NCI-H2107 (cell line): ENCODE data around the gene MYRIP.

Experiments
- DNase-seq: peaks from one replicate; lab custom pipeline; 2025; lab: John Stamatoyannopoulos, UW

Gene MYRIP

DNA sequence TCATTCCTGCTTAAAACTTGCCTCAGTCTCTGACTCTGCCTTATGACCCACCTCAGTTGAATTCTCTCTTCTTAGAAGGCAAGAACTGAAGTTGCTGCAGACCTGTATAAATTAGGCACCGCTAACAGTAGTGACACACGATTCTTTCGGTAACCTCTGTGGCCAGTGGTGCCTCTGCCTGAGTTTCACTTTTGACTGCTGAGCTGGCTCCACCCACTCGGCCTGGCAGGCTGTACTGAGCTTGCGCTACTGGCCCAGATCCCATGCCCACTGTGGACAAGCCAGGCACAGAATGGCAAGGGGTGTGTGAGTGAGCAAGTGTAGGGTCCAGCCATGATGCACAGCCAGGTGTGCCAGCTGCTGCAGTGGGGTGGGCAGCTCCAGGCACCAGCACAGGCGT, 481.0 kb downstream of the MYRIP start:
- DNase-seq = no peak

DNA sequence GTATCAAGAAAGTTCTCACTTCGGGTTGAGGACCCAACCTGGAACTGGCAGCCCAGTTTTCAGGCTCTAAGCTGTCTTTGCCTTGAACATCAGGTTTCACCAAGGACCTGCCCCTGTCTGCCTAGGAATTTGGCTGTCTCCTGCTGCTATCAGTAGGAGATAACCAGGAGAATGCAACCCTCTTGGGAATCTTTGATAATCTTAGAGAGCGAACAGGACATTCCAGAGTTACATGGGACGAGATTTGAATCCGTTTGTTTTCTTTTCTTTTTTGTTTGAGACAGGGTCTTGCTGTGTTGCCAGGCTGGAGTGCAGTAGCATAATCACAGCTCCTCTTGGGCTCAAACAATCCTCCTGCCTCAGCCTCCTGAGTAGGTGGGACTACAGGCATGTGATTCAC, 482.1 kb downstream of the MYRIP start:
- no peak for DNase-seq

DNA sequence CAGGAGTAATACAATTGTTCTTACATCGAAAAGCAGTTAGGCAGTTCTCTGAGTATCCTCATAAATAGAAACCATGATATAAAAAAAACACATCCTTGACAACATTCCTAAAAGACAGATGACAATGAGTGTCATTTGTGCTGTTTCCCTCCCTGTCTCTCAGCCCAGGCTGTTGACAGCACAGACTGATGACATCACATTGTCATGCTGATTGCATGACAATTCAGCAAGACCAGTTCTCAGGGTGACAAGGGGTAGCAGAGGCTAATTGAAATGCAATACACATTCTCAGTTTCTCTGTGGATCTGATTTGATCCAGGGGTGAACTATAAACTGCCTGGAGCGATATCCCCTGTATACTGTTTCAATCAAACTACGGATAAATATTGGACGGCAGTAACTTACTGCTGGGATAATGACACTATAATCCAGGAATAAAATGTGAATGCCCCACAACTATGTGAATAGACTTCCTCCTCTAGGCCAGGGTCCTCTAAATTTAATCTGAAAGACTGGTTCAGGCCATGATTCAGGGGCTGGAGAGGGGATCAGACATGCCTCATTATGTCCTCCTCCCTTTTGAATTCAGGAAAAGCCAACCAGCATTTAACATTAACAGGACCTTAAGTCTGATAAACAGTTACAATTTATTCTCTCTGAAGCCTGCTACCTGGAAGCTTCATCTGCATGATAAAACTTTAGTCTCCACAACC, 483.4 kb downstream of the MYRIP start:
- DNase-seq = no peak

DNA sequence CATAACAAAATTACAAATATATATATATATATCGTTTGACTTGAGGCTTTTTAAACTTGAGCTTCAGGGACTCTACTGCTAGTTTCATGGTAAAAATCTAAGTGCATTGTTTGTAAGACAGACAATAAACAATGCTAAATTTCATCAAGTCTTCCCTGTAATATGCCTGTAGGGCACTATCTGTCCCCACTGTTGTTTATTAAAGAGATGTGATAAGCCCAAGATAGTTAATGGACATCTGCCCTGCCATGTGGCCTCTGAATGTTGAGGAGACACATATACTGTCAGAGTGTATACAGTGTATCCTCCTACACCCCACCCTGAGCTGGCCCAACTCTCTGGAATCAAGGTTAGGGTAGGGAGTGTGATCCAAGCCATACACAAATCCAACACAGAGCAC, 485.0 kb downstream of the MYRIP start:
- no peak for DNase-seq

DNA sequence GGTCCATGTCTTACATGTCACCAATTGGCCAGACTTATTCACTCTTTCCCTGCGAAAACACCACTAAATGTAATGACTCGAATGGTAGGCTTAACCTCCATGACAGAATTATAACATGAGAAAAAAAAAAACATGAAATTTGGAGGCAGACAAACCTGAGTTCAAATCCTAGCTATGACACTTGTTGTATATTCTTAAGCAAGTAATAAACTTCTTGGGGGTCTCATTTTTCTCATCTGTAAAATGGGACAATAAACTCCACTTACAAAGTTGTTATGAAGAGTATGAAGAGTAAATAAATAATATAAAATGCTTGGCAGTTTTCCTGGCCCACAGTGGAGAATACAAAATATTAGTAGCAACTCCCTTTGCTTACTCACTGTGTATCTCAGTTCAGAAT, 488.7 kb downstream of the MYRIP start:
- no peak for DNase-seq

DNA sequence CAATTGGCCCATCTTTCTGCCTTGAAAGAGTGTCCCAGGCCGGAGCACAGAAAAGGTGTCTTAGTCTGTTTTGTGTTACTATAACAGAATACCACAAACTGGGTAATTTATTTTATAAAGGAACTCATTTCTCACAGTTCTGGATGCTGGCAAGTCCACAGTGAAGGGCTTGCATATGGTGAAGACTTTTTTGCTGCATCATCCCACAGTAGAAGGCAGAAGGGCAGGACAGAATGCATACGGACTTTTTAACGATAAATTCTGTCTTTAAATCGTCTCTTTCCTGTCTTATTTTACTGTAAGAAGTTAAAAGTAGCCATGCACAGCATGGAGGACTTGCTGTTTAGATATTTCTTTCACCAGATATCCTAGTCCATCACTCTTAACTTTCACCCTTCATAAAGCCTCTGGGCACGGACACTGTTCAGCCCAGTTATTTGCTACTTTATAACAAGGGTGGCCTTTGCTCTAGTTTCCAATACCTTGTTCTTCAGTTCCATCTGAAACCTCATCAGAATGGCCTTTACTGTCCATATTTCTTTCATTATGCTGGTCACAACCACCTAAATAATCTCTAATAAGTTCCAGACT, 489.8 kb downstream of the MYRIP start:
- no peak for DNase-seq

DNA sequence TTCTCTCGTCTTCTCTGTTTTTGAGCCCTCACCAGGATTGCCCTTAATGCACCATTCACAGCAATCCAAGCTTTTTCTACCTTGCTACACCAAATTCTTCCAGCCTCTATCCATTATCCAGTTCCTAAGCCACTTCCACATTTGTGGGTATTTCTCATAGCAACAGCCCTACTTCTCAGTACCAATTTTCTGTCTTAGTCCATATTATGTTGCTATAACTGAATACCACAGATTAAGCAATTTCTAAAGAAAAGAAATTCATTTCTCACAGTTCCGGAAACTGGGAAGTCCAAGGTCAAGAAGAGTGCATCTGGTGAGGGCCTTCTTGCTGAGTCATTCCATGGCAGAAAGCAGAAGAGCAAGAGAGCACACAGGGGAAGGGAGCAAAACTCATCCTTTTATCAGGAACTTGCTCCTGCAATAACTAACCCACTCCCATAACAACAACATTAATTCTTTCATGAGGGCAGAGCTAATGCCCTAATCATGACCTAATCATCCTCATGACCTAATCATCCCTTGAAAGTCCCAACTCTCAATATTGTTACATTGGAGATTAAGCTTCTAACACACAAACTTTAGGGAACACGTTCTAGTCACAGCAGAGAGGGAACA, 490.4 kb downstream of the MYRIP start:
- no peak for DNase-seq

DNA sequence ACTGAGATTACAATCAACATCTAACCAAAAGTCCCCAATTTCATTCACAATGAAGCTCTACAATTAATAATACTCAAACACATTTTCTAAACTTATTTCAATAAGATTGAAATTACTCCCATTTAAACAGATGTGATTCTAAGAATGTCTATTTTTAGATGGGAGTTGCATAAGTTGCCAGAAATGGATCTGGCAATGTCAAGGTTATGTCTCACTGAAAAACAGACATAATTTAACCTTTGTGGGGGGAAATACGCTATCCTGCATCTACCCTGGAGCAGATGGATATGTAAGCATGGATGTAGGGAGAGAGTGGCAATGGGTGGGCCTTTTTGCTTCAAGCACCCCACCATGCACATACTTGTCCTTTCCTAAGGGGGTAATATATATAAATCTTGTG, 493.4 kb downstream of the MYRIP start:
- DNase-seq = no peak

DNA sequence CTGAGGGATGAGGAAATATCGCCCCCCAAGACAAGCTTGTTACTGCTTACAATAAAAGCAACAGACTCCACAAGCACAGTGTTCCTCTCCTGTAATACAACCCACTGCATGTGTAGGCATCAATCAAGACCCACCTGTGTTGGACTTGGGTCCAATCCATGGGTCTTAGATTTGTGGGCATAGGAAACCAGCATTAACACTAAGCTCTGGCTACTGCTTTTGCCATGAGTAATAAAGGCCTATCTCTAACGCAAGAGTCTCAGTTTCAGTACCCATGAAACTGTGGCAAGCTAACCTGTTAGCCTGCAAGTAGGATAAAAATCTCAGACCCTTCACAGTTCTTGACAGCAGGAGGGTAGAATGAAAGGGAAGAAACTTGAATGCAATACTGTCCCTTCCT, 494.9 kb downstream of the MYRIP start:
- DNase-seq = no peak

DNA sequence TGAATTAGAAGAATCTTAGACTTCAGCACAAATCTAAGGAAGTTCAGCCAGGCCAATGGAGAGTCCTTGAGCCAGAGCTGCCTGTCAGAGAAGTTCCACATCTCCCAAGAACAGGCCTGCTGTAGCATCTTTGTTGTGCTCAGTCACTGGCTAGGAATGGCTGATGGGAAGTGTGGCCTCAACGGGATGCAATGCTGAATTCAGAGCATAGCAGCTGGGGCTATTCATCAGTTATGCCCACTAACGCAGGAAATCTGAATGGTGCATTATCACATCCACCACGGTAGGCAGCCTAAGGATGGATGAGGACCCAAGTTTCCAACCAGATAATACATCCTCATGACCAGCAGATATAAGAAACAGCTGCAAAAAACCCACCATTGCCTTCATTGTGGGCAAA, 496.9 kb downstream of the MYRIP start:
- no peak for DNase-seq

DNA sequence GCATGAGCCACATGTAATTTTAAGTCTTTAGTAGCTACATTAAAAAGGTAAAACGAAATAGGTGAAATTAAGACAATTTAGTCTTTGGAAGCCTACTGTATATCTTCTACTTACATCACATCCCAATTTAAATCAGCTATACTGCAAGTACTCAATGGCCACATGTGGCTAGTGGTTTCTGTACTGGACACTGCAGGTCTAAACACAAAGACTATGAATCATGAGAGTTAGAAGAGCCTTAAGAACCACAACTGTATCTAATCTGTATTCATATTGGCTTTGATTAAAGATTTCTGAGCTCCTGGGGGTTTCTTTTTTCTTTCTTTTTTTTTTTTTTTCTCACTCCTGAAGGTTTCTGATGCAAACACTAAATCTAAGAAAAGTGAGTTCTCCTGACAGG, 497.8 kb downstream of the MYRIP start:
- DNase-seq = no peak

DNA sequence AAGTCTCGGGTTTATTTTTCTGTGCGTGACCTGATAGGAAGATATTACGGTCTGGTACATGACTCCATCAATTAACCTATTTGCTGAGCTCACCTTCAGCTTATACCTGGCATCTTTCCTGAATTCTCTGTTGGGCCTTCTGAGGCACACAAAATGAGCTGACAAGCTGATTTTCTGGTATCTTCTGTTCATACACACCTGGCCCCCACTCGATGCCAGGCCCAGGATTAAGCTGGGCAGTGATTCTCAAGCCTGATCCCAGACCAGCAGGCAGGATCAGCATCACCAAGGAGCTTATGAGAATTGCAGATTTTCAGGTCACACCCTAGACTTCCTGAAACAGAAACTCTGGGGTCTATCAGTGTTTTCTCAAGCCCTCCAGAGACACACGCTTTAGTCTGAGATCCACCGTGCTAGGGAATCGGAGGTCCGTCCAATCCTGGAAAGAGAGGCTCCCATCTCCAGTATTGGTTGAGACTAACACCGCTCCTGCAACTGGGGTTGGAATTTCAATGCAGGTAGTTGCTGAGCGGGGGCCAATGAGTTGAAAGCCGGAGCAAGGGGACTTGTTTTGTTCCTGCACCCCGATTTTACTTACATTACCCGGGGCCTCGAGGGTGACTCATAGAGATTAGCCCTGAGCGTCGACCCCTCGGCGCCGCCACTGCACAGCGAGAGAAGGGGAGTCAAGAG, 499.5 kb downstream of the MYRIP start:
- DNase-seq = no peak

DNA sequence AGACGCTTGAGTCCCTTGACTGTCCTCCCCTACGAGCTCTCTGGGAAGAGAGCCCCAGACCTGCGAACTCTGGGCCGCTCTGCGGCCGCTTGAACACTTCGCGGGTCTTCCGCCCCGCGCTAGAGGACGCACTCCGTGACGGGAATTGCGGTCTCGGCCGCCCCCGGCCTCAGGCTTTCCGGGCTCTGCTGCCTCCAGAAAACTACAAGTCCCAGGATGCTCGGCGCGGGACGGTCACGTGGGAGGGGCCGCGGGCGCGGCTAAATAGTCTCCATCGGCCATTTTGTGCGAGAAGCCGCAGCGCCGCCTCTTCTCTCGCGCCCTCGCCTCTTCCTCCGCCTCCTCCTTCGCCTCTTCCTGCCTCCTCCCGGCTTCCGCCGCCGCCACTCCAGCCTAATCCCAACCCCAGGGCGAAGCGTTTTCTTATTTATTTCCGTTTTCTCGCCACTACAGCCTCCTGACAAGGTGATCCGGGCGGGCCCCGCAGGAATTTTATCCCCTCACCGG, 500.1 kb downstream of the MYRIP start, which contains the start of gene EIF1B:
Gene EIF1B (plus strand): TSS at position 290 of the 507 bp plus-strand sequence. CDS start 235 bp downstream, outside the sequence.
- peak; percentile 84 for DNase-seq
